Measurements from ENCODE around the gene DLG2. TPM values are rescaled to one million over a fixed set of nuclear protein-coding genes. Genes with fewer than 3 reads are reported as not detected.

The DLG2 gene
- total and polyA plus RNA-seq, 4 donors = 0.30 to 5.5 (median 0.68) TPM

DNA sequence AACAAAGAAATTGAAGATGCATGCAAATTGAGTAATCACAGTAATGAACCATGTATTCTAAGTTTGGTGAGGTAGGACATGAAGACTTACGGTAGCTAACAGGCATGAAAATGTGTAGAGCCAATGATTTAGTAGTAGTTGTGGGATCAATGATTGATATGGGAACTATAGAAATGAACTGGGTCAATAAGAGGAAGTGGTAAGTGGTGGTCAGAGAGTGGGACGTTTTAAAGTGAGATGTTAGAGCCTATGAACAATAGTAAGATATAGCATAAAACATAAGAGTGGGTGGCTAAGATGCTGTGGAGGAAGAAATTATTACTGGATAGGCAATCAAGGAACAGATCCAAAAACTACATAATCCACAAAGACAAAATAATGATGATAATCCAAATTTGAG is 45.0 kb downstream of the DLG2 start:
- no peaks in the 10 kb centered on the region for H3K4me1 ChIP-seq (ENCODE audit: control insufficient read depth in 4 of 4, insufficient read depth in 4 of 4, low read length in 3 of 4)
- H3K4me3 ChIP-seq (ENCODE audit: low read depth in 1 of 3, low read length in 3 of 3) = no peak overlapping the region
- no peak for DNase-seq (ENCODE audit: low spot score)
- TF ChIP-seq HNF4G (IDR thresholded peaks at IDR 0.05) = no peak
- TF ChIP-seq, protein P1, sequence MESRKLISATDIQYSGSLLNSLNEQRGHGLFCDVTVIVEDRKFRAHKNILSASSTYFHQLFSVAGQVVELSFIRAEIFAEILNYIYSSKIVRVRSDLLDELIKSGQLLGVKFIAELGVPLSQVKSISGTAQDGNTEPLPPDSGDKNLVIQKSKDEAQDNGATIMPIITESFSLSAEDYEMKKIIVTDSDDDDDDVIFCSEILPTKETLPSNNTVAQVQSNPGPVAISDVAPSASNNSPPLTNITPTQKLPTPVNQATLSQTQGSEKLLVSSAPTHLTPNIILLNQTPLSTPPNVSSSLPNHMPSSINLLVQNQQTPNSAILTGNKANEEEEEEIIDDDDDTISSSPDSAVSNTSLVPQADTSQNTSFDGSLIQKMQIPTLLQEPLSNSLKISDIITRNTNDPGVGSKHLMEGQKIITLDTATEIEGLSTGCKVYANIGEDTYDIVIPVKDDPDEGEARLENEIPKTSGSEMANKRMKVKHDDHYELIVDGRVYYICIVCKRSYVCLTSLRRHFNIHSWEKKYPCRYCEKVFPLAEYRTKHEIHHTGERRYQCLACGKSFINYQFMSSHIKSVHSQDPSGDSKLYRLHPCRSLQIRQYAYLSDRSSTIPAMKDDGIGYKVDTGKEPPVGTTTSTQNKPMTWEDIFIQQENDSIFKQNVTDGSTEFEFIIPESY (IDR thresholded peaks at IDR 0.05) = no peak
- no peak for TF ChIP-seq JUND (IDR thresholded peaks at IDR 0.05)
- no peak for TF ChIP-seq RXRA (IDR thresholded peaks at IDR 0.05)
- TF ChIP-seq, protein P2, sequence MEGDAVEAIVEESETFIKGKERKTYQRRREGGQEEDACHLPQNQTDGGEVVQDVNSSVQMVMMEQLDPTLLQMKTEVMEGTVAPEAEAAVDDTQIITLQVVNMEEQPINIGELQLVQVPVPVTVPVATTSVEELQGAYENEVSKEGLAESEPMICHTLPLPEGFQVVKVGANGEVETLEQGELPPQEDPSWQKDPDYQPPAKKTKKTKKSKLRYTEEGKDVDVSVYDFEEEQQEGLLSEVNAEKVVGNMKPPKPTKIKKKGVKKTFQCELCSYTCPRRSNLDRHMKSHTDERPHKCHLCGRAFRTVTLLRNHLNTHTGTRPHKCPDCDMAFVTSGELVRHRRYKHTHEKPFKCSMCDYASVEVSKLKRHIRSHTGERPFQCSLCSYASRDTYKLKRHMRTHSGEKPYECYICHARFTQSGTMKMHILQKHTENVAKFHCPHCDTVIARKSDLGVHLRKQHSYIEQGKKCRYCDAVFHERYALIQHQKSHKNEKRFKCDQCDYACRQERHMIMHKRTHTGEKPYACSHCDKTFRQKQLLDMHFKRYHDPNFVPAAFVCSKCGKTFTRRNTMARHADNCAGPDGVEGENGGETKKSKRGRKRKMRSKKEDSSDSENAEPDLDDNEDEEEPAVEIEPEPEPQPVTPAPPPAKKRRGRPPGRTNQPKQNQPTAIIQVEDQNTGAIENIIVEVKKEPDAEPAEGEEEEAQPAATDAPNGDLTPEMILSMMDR (IDR thresholded peaks at IDR 0.05; ENCODE audit: low read depth, low read length, missing input control) = no peak
- TF ChIP-seq YY1 (IDR thresholded peaks at IDR 0.05) = no peak
- no peak for TF ChIP-seq FOXA1 (IDR thresholded peaks at IDR 0.05)
- TF ChIP-seq GABPA (IDR thresholded peaks at IDR 0.05 in 1 of 2, conservative IDR thresholded peaks at IDR 0.05 in 1 of 2) = no peak
- no peak for TF ChIP-seq FOXA2 (IDR thresholded peaks at IDR 0.05)
- TF ChIP-seq EGR1 (IDR thresholded peaks at IDR 0.05; ENCODE audit: low read depth in 2 of 2) = no peak
- no peak for TF ChIP-seq SP1 (IDR thresholded peaks at IDR 0.05)
- TF ChIP-seq, protein P3, sequence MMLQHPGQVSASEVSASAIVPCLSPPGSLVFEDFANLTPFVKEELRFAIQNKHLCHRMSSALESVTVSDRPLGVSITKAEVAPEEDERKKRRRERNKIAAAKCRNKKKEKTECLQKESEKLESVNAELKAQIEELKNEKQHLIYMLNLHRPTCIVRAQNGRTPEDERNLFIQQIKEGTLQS (IDR thresholded peaks at IDR 0.05) = no peak
- TF ChIP-seq NR2F2 (IDR thresholded peaks at IDR 0.05) = no peak
- H3K9me3 ChIP-seq (ENCODE audit: control insufficient read depth in 4 of 4, low read length in 3 of 4) = no peaks in the 10 kb centered on the region
- no peaks in the 10 kb centered on the region for H3K36me3 ChIP-seq (ENCODE audit: control insufficient read depth in 4 of 4, insufficient read depth in 3 of 4, low read depth in 1 of 4, low read length in 3 of 4)
- no peaks in the 10 kb centered on the region for H3K27me3 ChIP-seq (ENCODE audit: control insufficient read depth in 4 of 4, insufficient read depth in 4 of 4, low read length in 3 of 4)
- no peak overlapping the region for H3K27ac ChIP-seq (ENCODE audit: low read depth in 1 of 2, low read length in 2 of 2)
- WGBS = 85% methylated on average over 2 of the region's 2 CpGs
- H3K9ac ChIP-seq (ENCODE audit: low read depth in 1 of 2, low read length in 2 of 2) = no peak overlapping the region

DNA sequence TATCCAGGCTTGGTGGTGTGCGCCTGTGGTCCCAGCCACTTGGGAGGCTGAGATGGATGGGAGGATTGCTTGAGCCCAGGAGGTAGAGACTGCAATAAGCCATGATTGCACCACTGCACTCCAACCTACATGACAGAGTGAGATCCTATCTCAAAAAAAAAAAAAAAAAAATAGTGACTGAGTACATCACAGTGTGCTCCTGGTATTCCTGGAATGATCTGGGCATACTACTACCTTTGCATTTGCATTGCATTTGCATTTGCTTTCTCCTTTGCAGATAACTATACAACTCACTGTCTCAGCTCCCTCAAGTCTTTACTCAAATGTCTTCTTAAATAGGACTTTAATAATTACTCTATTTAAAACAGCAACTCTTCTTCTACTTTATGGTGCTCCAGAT is 51.8 kb downstream of the DLG2 start:
- TF ChIP-seq GABPA (IDR thresholded peaks at IDR 0.05 in 1 of 2, conservative IDR thresholded peaks at IDR 0.05 in 1 of 2) = no peak
- TF ChIP-seq, protein P4, sequence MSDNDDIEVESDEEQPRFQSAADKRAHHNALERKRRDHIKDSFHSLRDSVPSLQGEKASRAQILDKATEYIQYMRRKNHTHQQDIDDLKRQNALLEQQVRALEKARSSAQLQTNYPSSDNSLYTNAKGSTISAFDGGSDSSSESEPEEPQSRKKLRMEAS (IDR thresholded peaks at IDR 0.05) = no peak
- TF ChIP-seq EGR1 (IDR thresholded peaks at IDR 0.05; ENCODE audit: low read depth in 2 of 2) = no peak
- no peak for TF ChIP-seq JUND (IDR thresholded peaks at IDR 0.05)
- no peak for TF ChIP-seq HNF4A (conservative IDR thresholded peaks at IDR 0.05)
- no peak for TF ChIP-seq NR2F2 (IDR thresholded peaks at IDR 0.05)
- no peak for TF ChIP-seq HNF4G (IDR thresholded peaks at IDR 0.05)
- TF ChIP-seq FOXA2 (IDR thresholded peaks at IDR 0.05) = no peak
- TF ChIP-seq RAD21 (IDR thresholded peaks at IDR 0.05) = no peak
- TF ChIP-seq, protein P1 (IDR thresholded peaks at IDR 0.05) = no peak
- TF ChIP-seq YY1 (IDR thresholded peaks at IDR 0.05) = no peak
- TF ChIP-seq, protein P5, sequence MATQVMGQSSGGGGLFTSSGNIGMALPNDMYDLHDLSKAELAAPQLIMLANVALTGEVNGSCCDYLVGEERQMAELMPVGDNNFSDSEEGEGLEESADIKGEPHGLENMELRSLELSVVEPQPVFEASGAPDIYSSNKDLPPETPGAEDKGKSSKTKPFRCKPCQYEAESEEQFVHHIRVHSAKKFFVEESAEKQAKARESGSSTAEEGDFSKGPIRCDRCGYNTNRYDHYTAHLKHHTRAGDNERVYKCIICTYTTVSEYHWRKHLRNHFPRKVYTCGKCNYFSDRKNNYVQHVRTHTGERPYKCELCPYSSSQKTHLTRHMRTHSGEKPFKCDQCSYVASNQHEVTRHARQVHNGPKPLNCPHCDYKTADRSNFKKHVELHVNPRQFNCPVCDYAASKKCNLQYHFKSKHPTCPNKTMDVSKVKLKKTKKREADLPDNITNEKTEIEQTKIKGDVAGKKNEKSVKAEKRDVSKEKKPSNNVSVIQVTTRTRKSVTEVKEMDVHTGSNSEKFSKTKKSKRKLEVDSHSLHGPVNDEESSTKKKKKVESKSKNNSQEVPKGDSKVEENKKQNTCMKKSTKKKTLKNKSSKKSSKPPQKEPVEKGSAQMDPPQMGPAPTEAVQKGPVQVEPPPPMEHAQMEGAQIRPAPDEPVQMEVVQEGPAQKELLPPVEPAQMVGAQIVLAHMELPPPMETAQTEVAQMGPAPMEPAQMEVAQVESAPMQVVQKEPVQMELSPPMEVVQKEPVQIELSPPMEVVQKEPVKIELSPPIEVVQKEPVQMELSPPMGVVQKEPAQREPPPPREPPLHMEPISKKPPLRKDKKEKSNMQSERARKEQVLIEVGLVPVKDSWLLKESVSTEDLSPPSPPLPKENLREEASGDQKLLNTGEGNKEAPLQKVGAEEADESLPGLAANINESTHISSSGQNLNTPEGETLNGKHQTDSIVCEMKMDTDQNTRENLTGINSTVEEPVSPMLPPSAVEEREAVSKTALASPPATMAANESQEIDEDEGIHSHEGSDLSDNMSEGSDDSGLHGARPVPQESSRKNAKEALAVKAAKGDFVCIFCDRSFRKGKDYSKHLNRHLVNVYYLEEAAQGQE (IDR thresholded peaks at IDR 0.05) = no peak
- TF ChIP-seq TAF1 (conservative IDR thresholded peaks at IDR 0.05) = no peak
- TF ChIP-seq, protein P2 (IDR thresholded peaks at IDR 0.05; ENCODE audit: low read depth, low read length, missing input control) = no peak
- no peak for TF ChIP-seq SP1 (IDR thresholded peaks at IDR 0.05)
- TF ChIP-seq FOXA1 (IDR thresholded peaks at IDR 0.05) = no peak
- H3K27me3 ChIP-seq (ENCODE audit: control insufficient read depth in 4 of 4, insufficient read depth in 4 of 4, low read length in 3 of 4) = no peaks in the 10 kb centered on the region
- H3K4me1 ChIP-seq (ENCODE audit: control insufficient read depth in 4 of 4, insufficient read depth in 4 of 4, low read length in 3 of 4) = peaks cover 0 to 5% (median 0%) of the 10 kb centered on the region in 4 donors
- 98% methylated on average over 1 of the region's 1 CpG for WGBS
- no peaks in the 10 kb centered on the region for H3K9me3 ChIP-seq (ENCODE audit: control insufficient read depth in 4 of 4, low read length in 3 of 4)
- no peak for DNase-seq (ENCODE audit: low spot score)
- no peak overlapping the region for H3K4me3 ChIP-seq (ENCODE audit: low read depth in 1 of 3, low read length in 3 of 3)
- H3K9ac ChIP-seq (ENCODE audit: low read depth in 1 of 2, low read length in 2 of 2) = no peak overlapping the region
- no peak overlapping the region for H3K27ac ChIP-seq (ENCODE audit: low read depth in 1 of 2, low read length in 2 of 2)
- H3K36me3 ChIP-seq (ENCODE audit: control insufficient read depth in 4 of 4, insufficient read depth in 3 of 4, low read depth in 1 of 4, low read length in 3 of 4) = no peaks in the 10 kb centered on the region
